Activated CD4-positive, alpha-beta T cell treated with anti-CD3 and anti-CD28 coated beads, Interleukin-2, Interleukin-6, amounts not matched to agents 100 ng/mL and 50 ng/mL, durations not matched to agents 16 hours and 8 hours (primary cell): ENCODE data around the gene PATE4.

Experiments used
- DNase-seq: peaks from one replicate; pipeline ENCODE4 v3.0.0-alpha.2; 2020

The PATE4 gene

DNA sequence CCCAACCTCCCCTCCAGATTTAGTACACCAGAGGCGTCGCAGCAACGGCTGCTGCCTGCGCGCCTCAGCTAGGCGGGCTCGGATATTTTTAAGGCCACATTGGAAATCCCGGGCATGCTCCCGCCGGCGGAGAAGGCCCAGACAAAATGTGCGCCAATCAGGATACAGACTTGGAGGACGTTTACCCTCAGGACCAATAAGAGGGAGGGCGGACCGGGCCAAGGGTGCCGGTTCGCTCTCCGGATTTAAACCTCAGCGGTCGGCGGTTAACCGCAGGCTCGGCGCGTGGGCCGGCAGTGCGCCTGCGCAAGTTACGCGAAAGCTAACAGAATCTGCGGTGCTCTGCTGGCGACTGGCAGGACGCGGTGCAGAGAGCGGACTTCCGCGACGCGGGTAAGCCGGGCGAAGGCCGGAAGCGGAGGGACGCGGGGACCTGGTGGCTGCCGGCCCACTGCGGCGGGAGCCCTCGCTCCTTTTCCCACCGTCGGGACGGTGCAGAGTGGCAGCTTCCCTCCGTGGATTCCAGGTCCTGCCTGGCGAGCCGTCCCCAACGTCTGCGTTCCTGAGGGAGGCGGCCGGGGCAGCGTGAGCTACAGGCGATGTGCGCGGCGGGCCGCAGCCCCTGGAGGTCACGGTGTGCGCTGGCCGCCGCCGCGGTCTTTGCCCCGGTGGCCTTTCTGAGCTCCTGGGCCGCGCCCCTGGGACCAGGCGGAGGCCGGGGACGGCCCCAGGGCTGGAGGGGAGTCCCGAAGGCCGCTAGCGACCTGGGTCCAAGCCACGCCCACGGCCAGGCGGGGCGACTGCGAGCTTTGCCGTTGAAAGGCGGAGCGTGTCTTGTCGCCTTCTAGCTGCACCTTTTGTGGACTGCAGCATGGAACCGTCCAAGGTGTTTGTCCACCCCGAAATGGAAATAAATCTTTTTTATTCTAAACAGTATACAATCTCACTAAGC is 54.5 kb downstream of the PATE4 start, which contains the start of gene HYLS1:
Gene HYLS1, plus strand, starts transcription at position 296 of the 952 bp plus-strand sequence. CDS start 11,701 bp downstream, outside the sequence.
- peak; percentile 98 for DNase-seq
